Prostate gland (tissue), 2 donors: ENCODE measurements around the gene RPS6KC1. TPM values are rescaled to one million over a fixed set of nuclear protein-coding genes. Genes with fewer than 3 reads are reported as not detected.
"Not testable (repeated sequence)": the region's sequence is repeated elsewhere in the genome, so short reads cannot be mapped to it uniquely, and the experiment has no call there.

Experiments
- DNase-seq: peaks from one replicate; pipeline ENCODE4 v3.0.0-alpha.2; 2019; ENCODE audit warnings: low spot score
- H3K27ac ChIP-seq, 2 donors: fragments of 200-600 bp; sonication (generic); 2 replicates each; pipeline ENCODE4 v1.5.1; 2017 to 2019
- H3K27me3 ChIP-seq: fragments of 200-600 bp; sonication (generic); replicated peaks from 2 replicates; pipeline ENCODE4 v1.5.1; 2019; ENCODE audit not compliant: insufficient read depth
- H3K36me3 ChIP-seq, 2 donors: fragments of 200-600 bp; sonication (generic); 1 replicate in 1 of 2; 2 replicates in 1 of 2; pipeline versions ENCODE4 v1.5.1 to v1.8.1; 2017 to 2019
- H3K4me1 ChIP-seq: fragments of 200-600 bp; sonication (generic); replicated peaks from 2 replicates; pipeline ENCODE4 v1.5.1; 2019
- H3K4me3 ChIP-seq, 2 donors: fragments of 200-600 bp; sonication (generic); 2 replicates each; pipeline ENCODE4 v1.5.1; 2017 to 2019
- H3K9me3 ChIP-seq: fragments of 200-600 bp; sonication (generic); 2 replicates; pipeline ENCODE4 v1.5.1; 2017
- CTCF ChIP-seq, 4 experiments: fragments of 200-600 bp in 2 of 4; fragments of 450-650 bp in 2 of 4; sonication (generic) in 2 of 4; IDR thresholded peaks; 1 replicate in 3 of 4; 2 replicates in 1 of 4; pipeline ENCODE4 v1.5.1; 2016 to 2019; ENCODE audit warnings: antibody characterized with exemption in 4 of 4, mild to moderate bottlenecking in 2 of 4, moderate library complexity in 2 of 4
- POLR2A ChIP-seq: fragments of 450-650 bp; IDR thresholded peaks from one replicate; pipeline ENCODE4 v1.6.1; 2016; ENCODE audit warnings: antibody characterized with exemption, mild to moderate bottlenecking
- POLR2AphosphoS5 ChIP-seq: sonication (generic); formaldehyde crosslinking; IDR thresholded peaks from one replicate; pipeline ENCODE4 v1.6.1; 2017; ENCODE audit warnings: antibody characterized with exemption
- WGBS: methylation state at CpG from one replicate; pipeline ENCODE4 v1.1.5; 2018; 5-methylcytosine and 5-hydroxymethylcytosine counted together
- intact Hi-C: fragments of 100-400 bp; cut with DNase I; formaldehyde crosslinking; loops from one replicate; pipeline ENCODE4 v1.14.2; 2022
- total RNA-seq, 2 donors: library from RNA; depleted of rRNA; stranded (reverse); fragments of >200 nt; gene quantifications; one replicate each; pipeline ENCODE4 v1.1.0, GENCODE V29; 2016

RPS6KC1 gene
- total RNA-seq, 2 donors from 2014 or later: 32.6 to 35.3 TPM

GRCh38 chr1:213110349-213111300 lies 59.6 kb downstream of the RPS6KC1 start:
- H3K9me3 ChIP-seq: no peaks in the 10 kb centered on the region
- H3K27ac ChIP-seq: peak overlapping the region; percentile 45 to 63
- TF ChIP-seq POLR2AphosphoS5 (no peak), CTCF (IDR thresholded peaks at IDR 0.05) (no peak), POLR2A (no peak)
- no peaks in the 10 kb centered on the region for H3K4me1 ChIP-seq
- DNase-seq: no peak
- intact Hi-C loops: no loop called here
- no peak overlapping the region for H3K4me3 ChIP-seq
- no peaks in the 10 kb centered on the region for H3K27me3 ChIP-seq
- H3K36me3 ChIP-seq: no peaks in the 10 kb centered on the region
- WGBS: 54% methylated on average over 4 of the region's 4 CpGs

GRCh38 chr1:213111502-213111901 lies 60.5 kb downstream of the RPS6KC1 start:
- no peaks in the 10 kb centered on the region for H3K4me1 ChIP-seq
- DNase-seq: no peak
- no peaks in the 10 kb centered on the region for H3K36me3 ChIP-seq
- intact Hi-C loops: no loop called here
- peak overlapping the region in 1 of 2 donors; percentile 8 for H3K27ac ChIP-seq
- WGBS: 57% methylated on average over 2 of the region's 2 CpGs
- H3K9me3 ChIP-seq: no peaks in the 10 kb centered on the region
- TF ChIP-seq POLR2A (no peak), CTCF (IDR thresholded peaks at IDR 0.05) (peak in 1 of 4 experiments; percentile 9)
- no peak overlapping the region for H3K4me3 ChIP-seq
- H3K27me3 ChIP-seq: no peaks in the 10 kb centered on the region

GRCh38 chr1:213112723-213113122 lies 61.7 kb downstream of the RPS6KC1 start:
- 100% methylated on average over 3 of the region's 3 CpGs for WGBS
- intact Hi-C loops: not testable (repeated sequence)

GRCh38 chr1:213117699-213118180 lies 66.7 kb downstream of the RPS6KC1 start:
- H3K4me1 ChIP-seq, H3K27ac ChIP-seq, intact Hi-C loops, DNase-seq, H3K36me3 ChIP-seq, H3K9me3 ChIP-seq, H3K4me3 ChIP-seq, H3K27me3 ChIP-seq: not testable (repeated sequence)
- 94% methylated on average over 4 of the region's 4 CpGs for WGBS

More at GRCh38 chr1:213112723-213113122, 61.7 kb downstream of the RPS6KC1 start:
- H3K4me1 ChIP-seq, H3K36me3 ChIP-seq, H3K27ac ChIP-seq, DNase-seq, H3K9me3 ChIP-seq, H3K4me3 ChIP-seq, H3K27me3 ChIP-seq: not testable (repeated sequence)

- intact Hi-C loops: no loop called here
- no peak for DNase-seq
- Histone ChIP-seq H3K9me3 (no peaks in the 10 kb centered on the region), H3K36me3 (no peaks in the 10 kb centered on the region), H3K27me3 (no peaks in the 10 kb centered on the region), H3K4me3 (no peak overlapping the region), H3K27ac (no peak overlapping the region), H3K4me1 (no peaks in the 10 kb centered on the region)
- 83% methylated on average over 2 of the region's 2 CpGs for WGBS
- no peak for TF ChIP-seq CTCF (IDR thresholded peaks at IDR 0.05)
- TF ChIP-seq POLR2A: no peak
- no peak for TF ChIP-seq POLR2AphosphoS5
These were observed 68.8 kb downstream of the RPS6KC1 start for GRCh38 chr1:213119794-213120193.

GRCh38 chr1:213120386-213120785 lies 69.3 kb downstream of the RPS6KC1 start:
- 72% methylated on average over 3 of the region's 3 CpGs for WGBS
- intact Hi-C loops: no loop called here
- Histone ChIP-seq H3K27me3 (no peaks in the 10 kb centered on the region), H3K27ac (no peak overlapping the region), H3K36me3 (no peaks in the 10 kb centered on the region), H3K4me1 (no peaks in the 10 kb centered on the region), H3K9me3 (no peaks in the 10 kb centered on the region), H3K4me3 (no peak overlapping the region)
- TF ChIP-seq CTCF (IDR thresholded peaks at IDR 0.05) (no peak), POLR2AphosphoS5 (no peak), POLR2A (no peak)
- no peak for DNase-seq
